CMK (cell line): Measurements from ENCODE around the gene ST7L.
"Not testable (repeated sequence)": the region's sequence is repeated elsewhere in the genome, so short reads cannot be mapped to it uniquely, and the experiment has no call there.

Experiments
- DNase-seq: peaks from one replicate; pipeline ENCODE4 v3.0.0-alpha.2; 2010; ENCODE audit warnings: low read depth

Gene ST7L, protein sequence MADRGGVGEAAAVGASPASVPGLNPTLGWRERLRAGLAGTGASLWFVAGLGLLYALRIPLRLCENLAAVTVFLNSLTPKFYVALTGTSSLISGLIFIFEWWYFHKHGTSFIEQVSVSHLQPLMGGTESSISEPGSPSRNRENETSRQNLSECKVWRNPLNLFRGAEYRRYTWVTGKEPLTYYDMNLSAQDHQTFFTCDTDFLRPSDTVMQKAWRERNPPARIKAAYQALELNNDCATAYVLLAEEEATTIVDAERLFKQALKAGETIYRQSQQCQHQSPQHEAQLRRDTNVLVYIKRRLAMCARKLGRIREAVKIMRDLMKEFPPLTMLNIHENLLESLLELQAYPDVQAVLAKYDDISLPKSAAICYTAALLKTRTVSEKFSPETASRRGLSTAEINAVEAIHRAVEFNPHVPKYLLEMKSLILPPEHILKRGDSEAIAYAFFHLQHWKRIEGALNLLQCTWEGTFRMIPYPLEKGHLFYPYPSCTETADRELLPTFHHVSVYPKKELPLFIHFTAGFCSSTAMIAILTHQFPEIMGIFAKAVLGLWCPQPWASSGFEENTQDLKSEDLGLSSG

GRCh38 chr1:112618721-112619517 lies at the start of gene ST7L:
TSS of gene ST7L (minus strand) at chr1:112619141. CDS start at chr1:112619113, 28 bp downstream.
- no peak for DNase-seq

- DNase-seq = no peak
Observed at GRCh38 chr1:112666946-112667345, 48.0 kb upstream of the ST7L start.

- no peak for DNase-seq
Observed at GRCh38 chr1:112665857-112666256, 46.9 kb upstream of the ST7L start.

GRCh38 chr1:112651205-112651604 lies 32.3 kb upstream of the ST7L start:
- no peak for DNase-seq

DNA sequence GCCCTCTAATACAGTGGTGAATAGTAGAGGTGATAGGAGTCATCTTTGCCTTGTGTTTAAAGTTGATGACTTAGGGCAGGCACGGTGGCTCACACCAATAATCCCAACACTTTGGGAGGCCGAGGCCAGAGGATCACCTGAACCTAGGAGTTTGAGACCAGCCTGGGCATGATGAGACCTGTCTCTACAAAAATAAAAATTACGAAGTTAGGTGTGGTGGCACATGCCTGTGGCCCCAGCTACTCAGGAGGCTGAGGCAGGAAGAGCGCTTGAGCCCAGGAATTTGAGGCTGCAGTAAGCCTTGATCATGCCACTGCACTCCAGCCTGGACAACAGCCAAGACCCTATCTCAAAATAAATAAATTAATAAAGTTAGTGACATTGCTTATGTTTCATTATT lies 27.3 kb upstream of the ST7L start:
- DNase-seq = no peak

DNA sequence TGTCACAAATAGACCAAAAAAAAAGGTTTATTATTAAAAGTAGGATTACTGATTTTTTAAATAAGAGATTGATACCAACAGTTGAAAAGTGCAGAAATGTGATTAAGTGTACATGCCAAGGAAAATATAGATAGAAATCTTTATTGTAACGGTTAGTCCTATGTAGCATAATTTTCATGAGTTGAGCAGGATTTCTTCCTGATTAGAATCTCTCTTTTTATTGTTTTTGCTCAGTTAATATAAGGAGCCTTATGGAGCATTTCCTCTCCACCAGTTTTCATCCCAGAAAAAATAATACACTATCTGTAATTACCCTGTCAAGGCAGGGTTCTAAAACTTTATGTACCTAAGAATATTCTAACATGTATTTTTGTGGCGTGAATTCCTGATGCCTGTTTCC lies 24.1 kb upstream of the ST7L start:
- no peak for DNase-seq

DNA sequence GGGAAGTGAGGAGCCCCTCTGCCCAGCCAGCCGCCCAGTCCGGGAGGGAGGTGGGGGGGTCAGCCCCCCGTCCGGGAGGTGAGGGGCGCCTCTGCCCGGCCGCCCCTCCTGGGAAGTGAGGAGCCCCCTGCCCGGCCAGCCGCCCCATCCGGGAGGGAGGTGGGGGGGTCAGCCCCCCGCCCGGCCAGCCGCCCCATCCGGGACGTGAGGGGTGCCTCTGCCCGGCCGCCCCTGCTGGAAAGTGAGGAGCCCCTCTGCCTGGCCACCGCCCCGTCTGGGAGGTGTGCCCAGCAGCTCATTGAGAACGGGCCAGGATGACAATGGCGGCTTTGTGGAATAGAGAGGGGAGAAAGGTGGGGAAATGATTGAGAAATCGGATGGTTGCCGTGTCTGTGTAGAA lies 21.5 kb upstream of the ST7L start:
- DNase-seq = not testable (repeated sequence)

- no peak for DNase-seq
Observed at GRCh38 chr1:112638110-112638428, 19.1 kb upstream of the ST7L start.

DNA sequence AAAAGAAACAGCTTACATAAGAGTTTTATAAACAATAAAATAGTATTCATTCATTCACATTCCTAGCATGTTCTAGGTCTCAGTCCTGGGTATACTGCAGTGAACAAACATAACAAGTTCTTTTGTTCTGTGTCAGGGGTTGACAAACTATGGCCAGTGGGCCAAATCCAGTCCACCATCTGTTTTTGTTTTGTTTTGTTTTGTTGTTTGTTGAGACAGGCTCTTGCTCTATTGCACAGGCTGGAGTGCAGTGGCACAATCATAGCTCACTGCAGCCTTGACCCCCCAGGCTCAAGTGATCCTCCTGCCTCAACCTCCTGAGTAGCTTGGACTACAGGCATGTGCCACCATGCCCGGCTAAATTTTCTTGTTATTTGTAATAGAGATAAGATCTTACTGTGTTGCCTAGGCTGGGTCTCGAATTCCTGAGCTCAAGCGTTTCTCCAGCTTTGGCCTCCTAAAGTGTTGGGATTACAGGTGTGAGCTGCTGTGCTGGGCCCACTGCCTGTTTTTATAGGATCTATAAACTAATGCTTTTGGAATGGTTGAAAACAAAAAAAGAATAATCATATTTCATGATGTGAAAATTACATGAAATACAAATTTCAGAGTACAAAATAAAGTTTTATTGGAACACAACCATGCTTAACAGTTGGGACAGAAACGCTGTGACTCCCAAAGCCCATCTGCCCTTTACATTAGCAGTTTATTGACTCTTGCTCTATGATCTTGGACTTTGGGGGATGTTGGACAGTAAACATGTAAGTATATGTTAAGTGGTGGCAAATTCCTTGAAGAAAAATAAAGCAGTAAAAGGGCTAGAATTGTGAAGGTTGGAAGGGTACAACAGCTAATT lies 18.5 kb upstream of the ST7L start:
- no peak for DNase-seq

DNA sequence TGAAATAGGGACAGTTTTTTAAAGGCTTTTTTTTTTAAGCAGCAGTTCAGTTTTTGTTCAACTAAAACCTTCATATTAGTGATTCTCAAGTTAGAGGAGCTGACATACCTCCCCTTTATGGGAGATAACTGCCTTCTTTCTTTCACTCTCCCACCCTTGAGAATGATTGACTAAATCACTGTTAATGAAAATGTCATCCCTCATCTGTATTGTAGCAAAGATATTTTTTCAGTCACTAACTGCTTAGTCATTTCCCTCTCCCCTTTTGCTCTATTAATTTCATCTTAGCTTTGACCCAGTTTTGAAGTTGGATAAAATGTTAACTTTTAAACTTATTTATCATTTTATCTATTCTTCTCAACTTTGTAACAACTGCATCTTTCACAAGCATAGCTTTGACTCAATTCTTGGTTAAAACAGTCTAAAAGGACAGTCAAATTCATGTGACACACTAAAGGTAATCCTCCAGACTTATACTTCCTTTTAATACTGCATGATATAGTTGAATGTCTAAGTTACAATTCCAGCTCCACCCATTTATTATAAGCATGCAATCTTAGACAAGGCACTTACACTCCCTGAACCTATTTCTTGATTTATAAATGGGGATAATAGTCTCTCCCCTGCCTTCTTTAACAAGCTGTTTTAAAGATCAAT lies 17.8 kb upstream of the ST7L start:
- DNase-seq = no peak

DNA sequence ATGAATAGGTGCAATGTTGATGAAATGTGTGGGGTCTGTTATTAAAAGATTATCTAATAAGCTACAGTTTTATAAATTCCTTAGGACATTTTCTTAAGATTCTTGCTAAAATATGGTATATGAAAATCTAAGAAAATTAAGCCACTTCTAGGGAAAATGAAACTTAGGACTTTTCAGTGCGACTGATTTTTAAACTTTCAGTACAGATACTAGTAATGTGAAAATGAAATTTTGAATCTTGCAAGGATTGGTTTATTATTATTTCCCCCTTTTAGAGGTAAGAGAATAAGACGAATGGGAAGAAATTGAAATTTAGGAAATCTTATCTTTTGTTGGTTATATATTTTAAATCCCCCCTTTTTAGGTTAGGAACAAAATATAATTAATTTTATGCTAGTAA lies 17.1 kb upstream of the ST7L start:
- DNase-seq = no peak

- DNase-seq = no peak
Observed at GRCh38 chr1:112634367-112634766, 15.4 kb upstream of the ST7L start.

DNA sequence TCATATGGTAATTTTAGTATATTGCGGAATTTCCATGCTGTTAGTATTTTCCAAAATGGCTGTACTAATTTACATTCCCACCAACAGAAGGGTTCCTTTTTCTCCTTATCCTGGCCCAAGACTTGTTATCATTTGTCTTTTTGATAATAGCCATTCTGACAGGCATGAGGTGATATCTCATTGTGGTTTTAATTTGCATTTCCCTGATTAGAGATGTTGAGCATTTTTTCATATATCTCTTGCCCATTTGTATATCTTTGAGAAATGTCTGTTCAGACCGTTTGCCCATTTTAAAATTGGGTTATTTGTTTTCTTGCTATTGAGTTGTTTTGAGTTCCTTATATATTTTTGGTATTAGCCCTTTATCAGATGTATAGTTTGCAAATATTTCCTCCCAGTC lies 14.7 kb upstream of the ST7L start:
- no peak for DNase-seq

GRCh38 chr1:112629256-112629655 lies 10.3 kb upstream of the ST7L start:
- DNase-seq = no peak

DNA sequence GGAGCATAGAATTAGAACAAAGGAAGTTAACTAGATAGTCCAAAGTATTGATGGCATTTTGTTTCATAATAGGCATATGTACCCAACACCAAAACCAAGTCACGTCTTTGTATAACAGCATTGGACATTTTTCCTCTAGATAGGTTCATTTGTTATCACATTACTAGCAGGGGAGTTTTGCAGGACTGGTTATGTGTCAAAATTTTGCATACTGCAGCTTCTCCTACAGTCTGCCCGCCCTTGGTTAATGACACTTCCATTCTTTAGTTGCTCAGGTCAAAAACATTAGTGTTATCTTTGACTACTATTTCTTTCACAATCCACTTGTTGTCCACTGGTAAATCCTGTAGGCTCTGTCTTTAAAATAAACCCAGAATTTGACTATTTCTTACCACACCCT lies 9.6 kb upstream of the ST7L start:
- DNase-seq = no peak

GRCh38 chr1:112626887-112627286 lies 7.9 kb upstream of the ST7L start:
- DNase-seq = no peak

- no peak for DNase-seq
Observed at GRCh38 chr1:112626193-112626592, 7.3 kb upstream of the ST7L start.

- no peak for DNase-seq
Observed at GRCh38 chr1:112625696-112626095, 6.8 kb upstream of the ST7L start.

DNA sequence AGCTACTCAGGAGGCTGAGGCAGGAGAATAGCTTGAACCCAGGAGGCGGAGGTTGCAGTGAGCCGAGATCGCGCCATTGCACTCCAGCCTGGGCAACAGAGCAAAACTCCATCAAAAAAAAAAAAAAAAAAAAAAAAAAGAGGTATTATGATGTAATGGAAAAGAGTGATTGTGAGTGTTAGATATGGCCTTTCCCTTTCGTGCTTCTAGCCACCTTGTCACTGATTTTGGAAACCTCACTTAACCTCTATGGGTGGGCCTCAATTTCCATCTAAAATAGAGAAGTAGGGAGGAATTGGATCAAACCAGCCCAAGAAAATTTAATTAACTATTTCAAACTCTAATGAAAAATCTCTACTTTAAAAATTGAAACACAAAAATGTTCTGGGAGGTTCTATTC lies 5.6 kb upstream of the ST7L start:
- not testable (repeated sequence) for DNase-seq

GRCh38 chr1:112620377-112620695 lies 1.4 kb upstream of the ST7L start:
- DNase-seq = no peak

DNA sequence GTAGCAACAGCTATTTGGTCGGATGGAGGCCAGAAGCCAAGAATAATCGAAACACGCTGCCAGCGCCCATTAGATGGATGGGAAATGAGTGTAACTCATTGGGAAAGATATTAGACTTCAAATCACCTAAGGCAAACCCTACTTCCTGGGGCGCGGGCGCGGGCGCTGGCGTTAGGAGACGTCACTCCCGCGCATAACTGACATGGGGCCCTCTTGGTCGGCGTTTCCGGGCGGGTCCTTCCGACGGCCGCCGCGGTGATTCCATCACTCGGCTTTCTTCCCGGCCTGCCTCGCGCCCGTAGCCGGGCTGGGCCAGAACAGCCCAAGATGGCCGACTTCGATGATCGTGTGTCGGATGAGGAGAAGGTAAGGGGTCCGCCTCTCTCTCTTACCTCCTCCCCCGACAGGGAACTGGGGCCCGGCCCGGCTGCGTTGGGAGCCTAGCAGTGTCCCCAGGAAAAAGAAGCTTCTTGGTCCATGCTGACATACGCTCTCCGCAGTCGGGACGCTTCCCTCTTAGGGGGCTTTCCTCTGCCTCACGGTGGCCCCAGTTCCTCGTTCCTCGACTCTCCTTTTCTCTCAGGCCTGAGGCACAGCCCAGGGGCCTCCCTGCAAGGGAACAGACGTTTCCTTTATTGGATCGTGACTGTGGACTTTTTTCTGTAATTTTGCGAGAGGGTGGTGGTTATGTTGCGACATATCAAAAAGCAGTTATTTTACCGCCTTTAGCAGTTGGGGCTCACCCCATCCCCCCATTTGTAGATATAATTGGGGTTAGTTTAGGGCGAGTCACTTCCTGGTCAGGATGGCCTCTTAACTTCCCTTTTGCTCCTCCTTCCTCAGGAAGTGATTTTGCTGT lies 806 bp upstream of the ST7L start, which contains the start of gene CAPZA1:
Gene CAPZA1 (plus strand): TSS at position 315 of the 859 bp plus-strand sequence. CDS start 13 bp downstream, at position 328.
- DNase-seq = peak; percentile 77
